22Rv1 (cell line): ENCODE measurements around the gene PKP4.

Experiments used
- ZFX ChIP-seq: fragments of 450-650 bp; IDR thresholded peaks from 2 replicates; pipeline ENCODE4 v1.6.1; 2017; ENCODE audit warnings: antibody characterized with exemption, borderline replicate concordance
- TF ChIP-seq, protein P1 (sequence below): fragments of 450-650 bp; IDR thresholded peaks from 2 replicates; pipeline ENCODE4 v1.5.1; 2017; ENCODE audit warnings: mild to moderate bottlenecking

DNA sequence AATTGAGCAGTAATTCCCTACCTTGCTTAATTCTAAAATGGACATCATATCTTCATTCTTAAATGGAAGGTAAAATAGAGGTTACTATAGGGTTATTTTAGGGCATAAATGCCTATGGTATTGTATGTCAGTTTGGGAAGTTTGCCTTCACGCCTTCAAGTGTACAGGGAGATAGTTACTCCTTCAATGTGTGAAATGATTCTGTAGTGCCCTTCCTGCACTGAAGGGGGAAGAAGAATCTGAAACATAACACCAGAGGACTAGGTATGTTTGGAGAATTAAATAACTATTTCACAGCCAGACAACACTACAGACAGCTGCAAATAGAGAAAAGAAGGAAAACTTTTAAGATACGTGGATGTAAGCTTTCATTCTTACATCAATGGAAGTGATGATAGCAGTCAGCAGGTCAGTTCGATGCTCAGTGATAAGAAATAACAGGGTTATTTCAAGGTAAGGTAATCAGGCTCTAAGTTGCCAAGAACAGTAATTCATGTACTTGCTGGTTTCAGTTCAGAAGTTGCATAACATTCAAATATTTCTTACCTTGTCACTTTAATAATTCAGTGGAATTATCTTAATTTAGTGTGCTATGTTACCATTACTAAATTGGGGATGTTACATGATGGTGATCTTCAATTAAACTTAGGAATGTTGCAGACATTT, 4.0 kb downstream of the PKP4 start:
- TF ChIP-seq, protein P1, sequence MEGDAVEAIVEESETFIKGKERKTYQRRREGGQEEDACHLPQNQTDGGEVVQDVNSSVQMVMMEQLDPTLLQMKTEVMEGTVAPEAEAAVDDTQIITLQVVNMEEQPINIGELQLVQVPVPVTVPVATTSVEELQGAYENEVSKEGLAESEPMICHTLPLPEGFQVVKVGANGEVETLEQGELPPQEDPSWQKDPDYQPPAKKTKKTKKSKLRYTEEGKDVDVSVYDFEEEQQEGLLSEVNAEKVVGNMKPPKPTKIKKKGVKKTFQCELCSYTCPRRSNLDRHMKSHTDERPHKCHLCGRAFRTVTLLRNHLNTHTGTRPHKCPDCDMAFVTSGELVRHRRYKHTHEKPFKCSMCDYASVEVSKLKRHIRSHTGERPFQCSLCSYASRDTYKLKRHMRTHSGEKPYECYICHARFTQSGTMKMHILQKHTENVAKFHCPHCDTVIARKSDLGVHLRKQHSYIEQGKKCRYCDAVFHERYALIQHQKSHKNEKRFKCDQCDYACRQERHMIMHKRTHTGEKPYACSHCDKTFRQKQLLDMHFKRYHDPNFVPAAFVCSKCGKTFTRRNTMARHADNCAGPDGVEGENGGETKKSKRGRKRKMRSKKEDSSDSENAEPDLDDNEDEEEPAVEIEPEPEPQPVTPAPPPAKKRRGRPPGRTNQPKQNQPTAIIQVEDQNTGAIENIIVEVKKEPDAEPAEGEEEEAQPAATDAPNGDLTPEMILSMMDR = no peak
- TF ChIP-seq ZFX = no peak
